Panc1 (cell line): ENCODE measurements around the gene ATIC. TPM values are rescaled to one million over a fixed set of nuclear protein-coding genes. Genes with fewer than 3 reads are reported as not detected.

Source experiments
- ATAC-seq: fragments of 200-7000 bp; cut with Tn5 transposase; 2 replicates; pipeline ENCODE4 v1.9.1; 2020; ENCODE audit warnings: mild to moderate bottlenecking, moderate library complexity
- BruUV-seq: library from RNA; stranded (reverse); fragments of 400-500 nt; replicated peaks from 2 replicates; lab custom pipeline; 2021; lab: Mats Ljungman, UMichigan
- CTCF ChIA-PET: fragments of 300-600 bp; sonication (Branson Sonifier 250); formaldehyde crosslinking; loops from one replicate; lab custom pipeline; 2022; ENCODE audit warnings: antibody characterized with exemption; lab: Charles Lee
- POLR2A ChIA-PET: fragments of 300-600 bp; sonication (Branson Sonifier 250); formaldehyde crosslinking; loops from one replicate; lab custom pipeline; 2022; ENCODE audit warnings: antibody characterized with exemption; lab: Charles Lee
- DNase-seq: peaks from one replicate; pipeline ENCODE4 v3.0.0-alpha.2; 2010; ENCODE audit warnings: low read depth, low spot score
- H3K27ac ChIP-seq: 2 replicates; pipeline ENCODE4 v1.5.1; 2011; ENCODE audit warnings: mild to moderate bottlenecking, low read length, inconsistent platforms
- H3K27me3 ChIP-seq: fragments of 200-500 bp; sonication (Bioruptor generic); 2 replicates; pipeline ENCODE4 v1.6.0; 2014; ENCODE audit warnings: low read length, inconsistent platforms; ENCODE audit not compliant: control insufficient read depth, insufficient read depth
- H3K36me3 ChIP-seq: fragments of 200-500 bp; sonication (Bioruptor generic); 2 replicates; pipeline ENCODE4 v1.5.1; 2014; ENCODE audit warnings: inconsistent platforms, mild to moderate bottlenecking, low read length, moderate library complexity; ENCODE audit not compliant: control insufficient read depth, insufficient read depth
- H3K4me1 ChIP-seq: 2 replicates; pipeline ENCODE4 v1.5.1; 2011; ENCODE audit warnings: inconsistent platforms, mild to moderate bottlenecking, low read length, moderate library complexity; ENCODE audit not compliant: control insufficient read depth, insufficient read depth
- H3K4me3 ChIP-seq, 2 experiments: 2 replicates each; pipeline ENCODE4 v1.5.1; 2011 to 2012; ENCODE audit warnings: low read depth in 2 of 2, low read length in 2 of 2, mild to moderate bottlenecking in 2 of 2, inconsistent platforms in 1 of 2, moderate library complexity in 1 of 2
- H3K9me3 ChIP-seq: fragments of 200-500 bp; sonication (Bioruptor generic); 2 replicates; pipeline ENCODE4 v1.5.1; 2014; ENCODE audit warnings: low read depth, mild to moderate bottlenecking, inconsistent platforms, low read length, moderate library complexity; ENCODE audit not compliant: control insufficient read depth, insufficient read depth
- CTCF ChIP-seq: fragments of 450-650 bp; IDR thresholded peaks from 2 replicates; pipeline ENCODE4 v1.5.1; 2017; ENCODE audit warnings: mild to moderate bottlenecking
- POLR2AphosphoS5 ChIP-seq: IDR thresholded peaks from 2 replicates; pipeline ENCODE4 v1.6.1; 2012; ENCODE audit warnings: mild to moderate bottlenecking, low read depth, low read length, moderate library complexity
- SIN3A ChIP-seq: IDR thresholded peaks from 2 replicates; pipeline ENCODE4 v1.6.1; 2012; ENCODE audit warnings: low read depth, mild to moderate bottlenecking, low read length, moderate library complexity, borderline replicate concordance; ENCODE audit not compliant: insufficient read depth
- TCF7L2 ChIP-seq: IDR thresholded peaks from 2 replicates; pipeline ENCODE4 v1.6.1; 2011; ENCODE audit warnings: mild to moderate bottlenecking, low read depth, low read length, inconsistent platforms
- in situ Hi-C: cut with HindIII; loops from 2 replicates; pipeline ENCODE4 v1.10.0; 2016; ENCODE audit warnings: low sequenced_read_pairs, low pct_unique_long_range_greater_than_20kb
- intact Hi-C: fragments of 100-400 bp; cut with micrococcal nuclease; formaldehyde crosslinking; loops from one replicate; pipeline ENCODE4 v1.10.0; 2022; ENCODE audit not compliant: unreplicated experiment
- total RNA-seq: library from RNA; stranded (reverse); gene quantifications from one replicate; pipeline ENCODE4 v1.2.1, GENCODE V29; 2021; ENCODE audit not compliant: unreplicated experiment
- TF ChIP-seq, protein P1 (sequence below), 2 experiments: IDR thresholded peaks; 2 replicates each; pipeline ENCODE4 v1.6.1; 2011 to 2012; ENCODE audit warnings: low read depth in 2 of 2, control low read depth in 1 of 2, low read length in 1 of 2, mild to moderate bottlenecking in 1 of 2, moderate library complexity in 1 of 2; ENCODE audit not compliant: insufficient read depth in 1 of 2

Gene ATIC
- total RNA-seq, 1 experiment from 2014 or later = 223 TPM

- no peak overlapping the region for H3K27ac ChIP-seq
Measured at GRCh38 chr2:215388002-215388728, 76.3 kb downstream of the ATIC start.

DNA sequence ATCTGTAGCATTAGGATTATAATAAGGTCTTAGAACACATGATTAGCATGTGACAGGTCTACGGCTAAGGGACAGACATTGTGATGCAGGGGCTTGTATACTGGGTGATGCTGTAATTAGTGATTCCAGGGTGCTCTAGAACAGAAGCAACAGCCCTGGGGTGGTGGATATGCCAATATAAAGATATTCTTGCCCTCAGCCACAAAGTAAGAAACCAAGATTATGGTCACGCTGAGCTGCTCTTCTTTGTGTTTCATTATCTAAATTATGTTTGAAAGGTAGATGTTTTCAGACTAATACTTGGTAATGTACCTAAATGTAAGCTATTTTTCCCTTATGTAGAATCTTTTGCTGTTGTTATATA, 78.7 kb downstream of the ATIC start:
- TF ChIP-seq, protein P1, sequence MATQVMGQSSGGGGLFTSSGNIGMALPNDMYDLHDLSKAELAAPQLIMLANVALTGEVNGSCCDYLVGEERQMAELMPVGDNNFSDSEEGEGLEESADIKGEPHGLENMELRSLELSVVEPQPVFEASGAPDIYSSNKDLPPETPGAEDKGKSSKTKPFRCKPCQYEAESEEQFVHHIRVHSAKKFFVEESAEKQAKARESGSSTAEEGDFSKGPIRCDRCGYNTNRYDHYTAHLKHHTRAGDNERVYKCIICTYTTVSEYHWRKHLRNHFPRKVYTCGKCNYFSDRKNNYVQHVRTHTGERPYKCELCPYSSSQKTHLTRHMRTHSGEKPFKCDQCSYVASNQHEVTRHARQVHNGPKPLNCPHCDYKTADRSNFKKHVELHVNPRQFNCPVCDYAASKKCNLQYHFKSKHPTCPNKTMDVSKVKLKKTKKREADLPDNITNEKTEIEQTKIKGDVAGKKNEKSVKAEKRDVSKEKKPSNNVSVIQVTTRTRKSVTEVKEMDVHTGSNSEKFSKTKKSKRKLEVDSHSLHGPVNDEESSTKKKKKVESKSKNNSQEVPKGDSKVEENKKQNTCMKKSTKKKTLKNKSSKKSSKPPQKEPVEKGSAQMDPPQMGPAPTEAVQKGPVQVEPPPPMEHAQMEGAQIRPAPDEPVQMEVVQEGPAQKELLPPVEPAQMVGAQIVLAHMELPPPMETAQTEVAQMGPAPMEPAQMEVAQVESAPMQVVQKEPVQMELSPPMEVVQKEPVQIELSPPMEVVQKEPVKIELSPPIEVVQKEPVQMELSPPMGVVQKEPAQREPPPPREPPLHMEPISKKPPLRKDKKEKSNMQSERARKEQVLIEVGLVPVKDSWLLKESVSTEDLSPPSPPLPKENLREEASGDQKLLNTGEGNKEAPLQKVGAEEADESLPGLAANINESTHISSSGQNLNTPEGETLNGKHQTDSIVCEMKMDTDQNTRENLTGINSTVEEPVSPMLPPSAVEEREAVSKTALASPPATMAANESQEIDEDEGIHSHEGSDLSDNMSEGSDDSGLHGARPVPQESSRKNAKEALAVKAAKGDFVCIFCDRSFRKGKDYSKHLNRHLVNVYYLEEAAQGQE (IDR thresholded peaks at IDR 0.05; ENCODE audit: insufficient read depth in 1 of 2, low read depth in 2 of 2, low read length in 1 of 2) = no peak
- TF ChIP-seq CTCF = no peak
- no peak for TF ChIP-seq SIN3A
- no peak for TF ChIP-seq POLR2AphosphoS5
- TF ChIP-seq TCF7L2 = no peak
- Histone ChIP-seq H3K9me3 (no peaks in the 10 kb centered on the region), H3K4me3 (no peak overlapping the region), H3K36me3 (no peaks in the 10 kb centered on the region), H3K4me1 (no peaks in the 10 kb centered on the region), H3K27me3 (no peaks in the 10 kb centered on the region), H3K27ac (no peak overlapping the region)
- no TSS peak for BruUV-seq
- DNase-seq (no peak), ATAC-seq (no peak)
- ChIA-PET POLR2A (no interaction called here), CTCF (no interaction called here)
- in situ Hi-C loops (no loop called here), intact Hi-C loops (no loop called here)

More at GRCh38 chr2:215388002-215388728, 76.3 kb downstream of the ATIC start:
- Histone ChIP-seq H3K4me3 (no peak overlapping the region), H3K9me3 (no peaks in the 10 kb centered on the region), H3K4me1 (no peaks in the 10 kb centered on the region), H3K27me3 (no peaks in the 10 kb centered on the region), H3K36me3 (no peaks in the 10 kb centered on the region)
- ChIA-PET POLR2A (interaction anchor here (0.6 kb wide), 1 partner anchor 119 kb away, joined by 16 read pairs; no protein-coding TSS in a partner anchor), CTCF (no interaction called here)
- intact Hi-C loops (no loop called here), in situ Hi-C loops (no loop called here)
- no TSS peak for BruUV-seq
- DNase-seq (no peak), ATAC-seq (no peak)
- TF ChIP-seq SIN3A = no peak
- TF ChIP-seq CTCF = no peak
- TF ChIP-seq, protein P1 (IDR thresholded peaks at IDR 0.05; ENCODE audit: insufficient read depth in 1 of 2, low read depth in 2 of 2, low read length in 1 of 2) = no peak
- no peak for TF ChIP-seq POLR2AphosphoS5
- no peak for TF ChIP-seq TCF7L2
